ENCODE results near the gene CA10. TPM values are rescaled to one million over a fixed set of nuclear protein-coding genes. Genes with fewer than 3 reads are reported as not detected.

Gene CA10
- total and polyA plus RNA-seq, 2 donors (not counting 3 experiments of a cell fraction or from before 2014, with no cell fraction given) = not detected

DNA sequence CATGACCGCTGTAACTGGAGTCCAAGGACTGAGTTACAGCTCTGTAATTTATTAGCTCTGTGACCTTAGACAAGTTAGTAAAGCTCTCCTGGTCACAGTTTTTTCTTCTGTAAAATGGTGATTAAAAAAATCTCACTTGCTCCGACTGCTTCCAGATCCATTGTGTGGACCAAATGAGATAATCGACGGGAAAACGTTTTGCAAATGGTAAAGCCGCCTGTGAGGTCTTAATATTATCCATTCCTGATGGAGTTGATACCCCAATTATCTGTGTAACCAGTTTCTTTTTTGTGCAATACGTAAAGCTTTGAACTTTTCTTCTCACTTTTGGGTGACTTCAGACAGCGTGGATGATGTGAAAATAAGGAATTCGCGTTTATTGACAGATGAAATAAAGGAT, 475.2 kb downstream of the CA10 start:
- H3K9me1 ChIP-seq (replicated peaks; ENCODE audit: control insufficient read depth, extremely low read depth, insufficient read depth, low read length) = no peaks in the 10 kb centered on the region
- no peak overlapping the region for H3K4me3 ChIP-seq (replicated peaks in 1 of 3; ENCODE audit: insufficient read depth in 1 of 3, low read depth in 1 of 3, low read length in 3 of 3)
- ChIA-PET CTCF (no interaction called here), POLR2A (no interaction called here)
- no peaks in the 10 kb centered on the region for H3K27me3 ChIP-seq (ENCODE audit: control insufficient read depth in 2 of 2, insufficient read depth in 2 of 2, low read length in 2 of 2)
- TF ChIP-seq JUN (IDR thresholded peaks at IDR 0.05; ENCODE audit: borderline replicate concordance, insufficient read depth, insufficient read length, low read depth) = no peak
- TF ChIP-seq, protein P1, sequence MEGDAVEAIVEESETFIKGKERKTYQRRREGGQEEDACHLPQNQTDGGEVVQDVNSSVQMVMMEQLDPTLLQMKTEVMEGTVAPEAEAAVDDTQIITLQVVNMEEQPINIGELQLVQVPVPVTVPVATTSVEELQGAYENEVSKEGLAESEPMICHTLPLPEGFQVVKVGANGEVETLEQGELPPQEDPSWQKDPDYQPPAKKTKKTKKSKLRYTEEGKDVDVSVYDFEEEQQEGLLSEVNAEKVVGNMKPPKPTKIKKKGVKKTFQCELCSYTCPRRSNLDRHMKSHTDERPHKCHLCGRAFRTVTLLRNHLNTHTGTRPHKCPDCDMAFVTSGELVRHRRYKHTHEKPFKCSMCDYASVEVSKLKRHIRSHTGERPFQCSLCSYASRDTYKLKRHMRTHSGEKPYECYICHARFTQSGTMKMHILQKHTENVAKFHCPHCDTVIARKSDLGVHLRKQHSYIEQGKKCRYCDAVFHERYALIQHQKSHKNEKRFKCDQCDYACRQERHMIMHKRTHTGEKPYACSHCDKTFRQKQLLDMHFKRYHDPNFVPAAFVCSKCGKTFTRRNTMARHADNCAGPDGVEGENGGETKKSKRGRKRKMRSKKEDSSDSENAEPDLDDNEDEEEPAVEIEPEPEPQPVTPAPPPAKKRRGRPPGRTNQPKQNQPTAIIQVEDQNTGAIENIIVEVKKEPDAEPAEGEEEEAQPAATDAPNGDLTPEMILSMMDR (IDR thresholded peaks at IDR 0.05; ENCODE audit: extremely low read depth in 1 of 2, insufficient read depth in 1 of 2, low read depth in 1 of 2, low read length in 2 of 2) = no peak
- no peak for TF ChIP-seq GATA2 (IDR thresholded peaks at IDR 0.05; ENCODE audit: insufficient read depth, insufficient read length, low read depth, low read length)
- TF ChIP-seq MYC (IDR thresholded peaks at IDR 0.05; ENCODE audit: low read depth, low read length) = no peak
- TF ChIP-seq FOS (IDR thresholded peaks at IDR 0.05; ENCODE audit: borderline replicate concordance, insufficient read depth, low read length) = no peak
- TF ChIP-seq, protein P2, sequence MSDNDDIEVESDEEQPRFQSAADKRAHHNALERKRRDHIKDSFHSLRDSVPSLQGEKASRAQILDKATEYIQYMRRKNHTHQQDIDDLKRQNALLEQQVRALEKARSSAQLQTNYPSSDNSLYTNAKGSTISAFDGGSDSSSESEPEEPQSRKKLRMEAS (IDR thresholded peaks at IDR 0.05; ENCODE audit: insufficient read depth, insufficient read length) = no peak
- TF ChIP-seq EZH2 (IDR thresholded peaks at IDR 0.05; ENCODE audit: borderline replicate concordance, low read depth, low read length, severe bottlenecking) = no peak
- TF ChIP-seq POLR2A (IDR thresholded peaks at IDR 0.05; ENCODE audit: low read depth, low read length) = no peak
- TF ChIP-seq POLR2AphosphoS5 (IDR thresholded peaks at IDR 0.05; ENCODE audit: insufficient read depth, low read depth, low read length) = no peak
- no peak overlapping the region for H3K4me2 ChIP-seq (ENCODE audit: insufficient read depth, low read length)
- H3K36me3 ChIP-seq (ENCODE audit: control insufficient read depth in 2 of 2, extremely low read depth in 1 of 2, insufficient read depth in 2 of 2, low read length in 2 of 2) = no peaks in the 10 kb centered on the region
- dilution Hi-C loops (cut with MboI; ENCODE audit: extremely low pct_ligation_motif_present, low sequenced_read_pairs) (no loop called here), intact Hi-C loops (cut with micrococcal nuclease) (no loop called here)
- no peaks in the 10 kb centered on the region for H4K20me1 ChIP-seq (replicated peaks; ENCODE audit: control insufficient read depth, extremely low read depth, insufficient read depth, low read length)
- H3K27ac ChIP-seq (ENCODE audit: insufficient read depth, low read depth, low read length) = no peak overlapping the region
- H3K9me3 ChIP-seq (replicated peaks; ENCODE audit: control insufficient read depth, insufficient read depth, low read length) = peaks cover 1% of the 10 kb centered on the region
- H2AFZ ChIP-seq (ENCODE audit: low read depth, low read length) = no peak overlapping the region
- H3K79me2 ChIP-seq (ENCODE audit: control insufficient read depth, insufficient read depth, low read length) = no peaks in the 10 kb centered on the region
- FAIRE-seq (no peak), DNase-seq (ENCODE audit: low read depth, low spot score) (no peak)
- BruUV-seq (replicated peaks) = no TSS peak
- no peak overlapping the region for H3K9ac ChIP-seq (replicated peaks; ENCODE audit: extremely low read depth, insufficient read depth, low read length)
- no peaks in the 10 kb centered on the region for H3K4me1 ChIP-seq (ENCODE audit: control insufficient read depth, extremely low read depth, insufficient read depth, low read length)
